ENCODE measurements around the gene NEMP1.
"Not testable (repeated sequence)": the region's sequence is repeated elsewhere in the genome, so short reads cannot be mapped to it uniquely, and the experiment has no call there.

NEMP1 gene

DNA sequence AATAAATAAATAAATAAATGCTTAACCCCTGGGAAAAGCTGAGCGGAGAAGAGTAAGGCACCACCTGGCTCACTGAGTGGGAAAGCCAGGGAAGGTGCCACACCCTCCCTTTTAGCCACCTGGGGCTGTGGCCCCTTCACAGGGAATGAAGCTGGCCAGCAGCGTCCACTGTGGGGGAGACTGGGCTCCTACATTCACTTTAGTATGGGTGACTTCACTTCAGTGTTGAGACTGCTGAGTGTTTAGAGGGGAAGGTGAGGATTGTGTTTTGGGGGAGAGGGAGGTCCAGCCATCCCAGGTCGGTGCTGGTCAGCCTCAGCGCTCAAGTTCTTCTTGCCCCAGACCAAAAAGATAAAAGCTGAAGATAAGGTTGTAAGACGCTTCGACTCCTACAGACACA is 11.9 kb upstream of the NEMP1 start:
- DNase-seq = no peak

DNA sequence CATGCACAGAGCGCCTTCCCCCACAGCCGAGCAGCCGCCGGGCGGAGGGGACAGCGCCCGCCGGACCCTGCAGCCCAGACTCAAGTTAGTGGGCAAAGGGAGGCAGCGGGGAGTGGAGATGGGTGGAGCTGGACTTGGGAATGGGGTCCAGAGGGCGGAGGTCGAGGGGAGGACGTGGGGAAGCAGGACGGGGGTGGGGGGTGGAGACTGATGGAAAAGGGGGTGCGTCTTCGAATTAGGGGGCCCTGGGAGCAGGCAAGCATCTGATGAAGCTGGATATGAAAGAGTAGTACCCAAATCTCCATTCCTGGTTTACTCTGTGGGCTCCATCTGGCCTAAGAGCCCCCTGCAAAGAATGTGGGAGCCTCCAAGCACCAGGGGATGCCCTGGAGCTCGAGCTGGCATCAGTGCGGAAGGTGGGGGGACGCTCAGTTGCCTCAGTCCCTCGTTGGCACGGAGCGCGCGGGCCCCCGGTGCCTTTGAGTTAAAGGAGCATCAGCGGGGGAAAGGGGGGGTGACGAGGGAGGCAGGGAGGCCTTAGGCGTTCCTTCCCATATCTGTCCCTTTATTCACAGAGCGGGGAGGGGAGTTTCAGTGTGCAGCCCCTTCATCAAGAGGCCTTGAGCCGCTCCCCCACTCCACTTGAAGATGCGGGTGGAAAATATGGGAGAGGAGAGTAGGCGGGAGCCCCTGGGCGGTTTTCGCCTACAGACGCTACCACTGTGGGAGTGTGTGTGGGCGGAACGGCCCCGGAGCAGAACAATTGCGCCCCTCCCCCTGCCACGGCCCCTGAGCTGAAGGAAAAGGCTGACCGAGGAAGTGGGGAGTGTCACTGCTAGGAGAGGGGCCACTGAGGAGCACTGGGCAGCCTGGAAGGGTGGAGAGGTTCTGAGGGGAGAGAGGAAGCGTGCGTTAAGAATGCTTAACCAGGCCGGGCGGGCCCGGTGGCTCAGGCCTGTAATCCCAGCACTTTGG is 11.0 kb upstream of the NEMP1 start:
- peak; percentile 45 for DNase-seq

DNA sequence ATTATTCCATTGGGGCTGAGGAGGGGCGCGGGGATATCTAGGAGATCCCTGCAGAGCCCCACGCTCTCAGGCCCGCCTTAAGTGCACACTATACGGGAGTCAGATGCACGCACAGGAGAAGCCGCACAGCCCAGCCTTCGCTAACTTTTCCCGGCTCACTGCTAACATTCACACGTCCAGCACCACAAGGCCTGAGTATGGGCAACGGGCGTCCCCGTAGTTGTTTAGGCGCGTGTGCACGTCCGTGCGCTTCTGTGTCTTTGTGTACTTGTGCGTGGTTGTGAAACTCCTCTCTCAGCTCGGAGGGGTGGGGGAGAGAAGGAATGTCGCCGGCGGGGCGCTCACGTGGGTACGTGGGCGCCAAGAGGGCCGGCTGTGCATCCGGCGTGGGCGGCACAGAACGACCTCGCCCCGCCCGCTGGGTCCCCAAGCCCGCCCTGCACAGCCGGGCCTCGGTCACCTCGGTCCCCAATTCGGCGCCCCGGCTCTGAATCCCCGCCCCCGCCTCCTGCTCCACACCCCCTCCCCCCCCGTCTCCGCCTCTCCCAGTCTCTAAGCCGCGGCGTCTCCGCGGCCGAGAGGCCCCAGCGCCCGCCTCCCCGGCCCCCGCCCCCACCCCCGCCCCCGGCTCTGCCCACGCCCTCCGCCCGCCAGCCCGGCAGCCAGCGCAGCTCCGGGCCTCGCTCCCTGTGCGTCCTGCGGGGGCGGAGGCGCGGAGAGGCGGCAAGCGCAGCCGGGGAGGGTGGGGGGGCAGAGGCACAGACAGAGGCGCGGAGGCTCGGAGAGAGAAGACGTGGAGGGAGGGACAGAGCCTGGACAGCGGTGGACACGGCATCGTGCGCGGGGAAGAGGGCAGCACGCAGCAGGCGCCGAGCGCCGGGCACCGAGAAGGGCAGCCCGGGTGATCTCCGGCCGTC is 10.0 kb upstream of the NEMP1 start, which contains the start of gene NAB2:
TSS of gene NAB2 (plus strand) at position 761 of the 917 bp plus-strand sequence. CDS start 158 bp downstream, outside the sequence.
- DNase-seq = peak; percentile 95

DNA sequence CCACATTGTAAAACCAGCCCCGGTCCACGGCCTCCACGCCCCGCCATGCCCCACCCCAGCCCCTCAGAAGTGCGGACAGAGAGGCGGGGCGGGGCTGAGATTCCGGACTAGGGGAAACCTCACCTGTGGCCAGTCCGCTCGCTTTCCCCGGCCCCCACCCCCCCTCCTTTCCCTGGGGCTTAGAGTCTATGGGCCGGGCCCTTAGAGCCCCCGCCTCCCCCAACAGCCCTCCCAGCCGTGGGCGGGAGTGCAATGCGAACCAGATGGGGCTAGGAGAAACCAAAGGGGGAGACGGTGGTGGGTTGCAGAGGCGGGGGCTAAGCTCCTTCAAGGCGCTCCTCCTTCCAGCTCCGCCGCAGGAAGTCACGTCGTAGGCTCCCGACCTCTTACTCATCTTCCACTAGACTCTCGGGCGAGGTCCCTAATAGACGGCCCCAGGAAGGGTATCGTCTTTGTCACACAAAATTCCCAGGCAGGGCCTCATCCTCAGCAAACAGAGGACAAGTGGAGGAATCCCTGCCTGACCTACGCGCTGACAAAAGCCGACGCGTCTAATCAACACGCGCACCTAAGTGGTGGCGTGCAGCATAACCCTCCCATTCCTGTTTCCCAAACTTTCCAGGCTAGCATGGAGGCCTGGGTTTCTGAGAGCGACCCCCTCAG is 9.2 kb upstream of the NEMP1 start:
- peak; percentile 81 for DNase-seq

DNA sequence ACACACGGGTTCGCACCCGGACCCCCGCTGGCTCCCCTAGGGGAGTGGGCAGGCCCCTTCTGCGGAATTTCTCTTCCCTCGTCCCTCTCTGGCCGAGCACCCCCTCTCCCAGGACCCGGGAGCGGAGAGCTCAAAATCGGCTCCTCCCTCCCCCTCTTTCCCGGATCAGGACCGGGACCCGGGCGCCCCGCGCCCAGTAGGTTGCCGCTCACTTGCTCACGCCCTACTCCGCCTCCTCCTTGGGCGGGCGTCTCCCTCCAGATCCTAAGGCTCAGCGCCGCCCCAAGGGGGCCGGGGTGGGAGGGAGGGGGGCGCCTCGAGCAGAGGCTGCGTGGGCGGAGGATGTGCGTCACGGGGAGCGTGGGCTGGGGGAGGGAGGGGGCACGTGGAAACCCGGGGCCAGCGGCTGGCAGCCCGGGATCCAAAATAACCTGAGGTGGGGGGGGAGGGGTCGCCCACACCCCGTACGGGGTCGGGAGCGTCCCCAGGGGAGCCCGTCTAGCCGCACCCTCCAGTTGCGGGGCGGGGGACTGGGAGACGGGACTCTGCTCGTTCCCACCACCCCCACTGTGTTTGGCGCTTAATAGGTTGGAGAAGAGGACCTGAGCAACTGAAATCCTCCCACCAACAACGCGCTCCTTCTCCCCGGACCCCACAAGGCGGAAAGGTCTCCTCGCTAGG is 8.6 kb upstream of the NEMP1 start:
- DNase-seq = peak; percentile 92

DNA sequence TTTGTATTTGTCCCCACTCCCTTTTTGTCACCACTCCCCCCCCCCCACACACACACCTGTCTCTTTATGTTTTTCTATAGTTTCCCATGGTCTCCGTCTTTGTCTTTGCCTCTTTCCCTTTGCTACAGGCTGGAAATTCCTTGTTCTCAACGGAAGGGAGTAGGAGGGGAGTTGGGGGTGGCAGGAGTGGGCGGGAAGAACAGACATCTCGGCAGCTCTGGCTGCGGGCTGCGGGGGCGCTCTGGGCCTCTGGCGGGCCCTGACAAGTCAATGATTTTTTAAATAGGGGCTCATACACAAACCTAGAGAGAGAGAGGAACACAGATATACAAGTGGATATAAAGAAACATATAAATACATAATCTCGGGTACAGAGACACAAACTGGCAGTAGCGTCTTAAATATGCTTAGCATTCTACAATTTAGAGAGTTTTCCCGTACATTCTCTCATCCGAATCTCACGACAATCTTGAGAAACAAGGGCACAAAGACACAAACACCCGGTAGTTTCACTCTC is 8.0 kb upstream of the NEMP1 start:
- peak; percentile 58 for DNase-seq

DNA sequence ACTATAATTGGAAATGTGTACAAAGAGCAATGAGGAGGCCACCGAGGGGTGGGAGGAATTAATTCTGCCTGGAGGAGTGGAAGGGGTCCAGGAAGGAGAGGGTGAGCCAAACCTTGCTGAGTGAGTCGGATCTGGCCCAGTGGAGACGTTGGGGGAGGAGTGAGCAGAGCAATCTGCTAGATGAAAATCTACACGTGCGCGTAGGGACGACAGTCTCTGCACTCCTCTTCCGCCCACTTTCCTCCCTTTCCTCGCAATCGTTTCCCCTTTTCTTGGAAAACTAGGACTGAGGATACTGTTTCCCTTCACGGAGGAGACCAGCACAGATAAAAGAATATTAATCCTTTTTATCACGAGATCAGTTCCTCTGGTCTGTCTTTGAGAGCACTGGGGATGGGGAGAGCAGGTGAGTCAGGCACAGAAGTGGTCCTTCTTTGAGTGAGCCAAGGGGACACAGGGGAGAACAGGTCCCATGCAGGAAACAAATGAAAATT is 7.5 kb upstream of the NEMP1 start:
- DNase-seq = no peak

DNA sequence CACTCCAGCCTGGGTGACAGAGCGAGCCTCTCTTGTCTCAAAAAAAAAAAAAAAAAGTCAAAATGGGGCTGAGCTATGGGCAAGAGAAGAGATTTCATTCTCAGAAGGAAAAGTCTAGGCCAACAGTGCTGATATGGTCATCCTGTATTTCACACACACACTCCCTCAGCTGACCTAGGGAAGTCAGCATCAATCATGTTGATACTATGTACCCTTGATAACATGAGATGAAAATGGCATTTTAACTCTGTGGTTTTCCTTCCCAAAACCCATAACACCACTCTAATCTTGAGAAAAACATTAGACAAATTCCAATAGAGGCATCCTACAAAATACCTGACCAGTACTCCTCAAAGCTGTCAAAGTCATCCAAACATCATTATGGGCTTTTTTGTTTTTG is 2.3 kb upstream of the NEMP1 start:
- no peak for DNase-seq

DNA sequence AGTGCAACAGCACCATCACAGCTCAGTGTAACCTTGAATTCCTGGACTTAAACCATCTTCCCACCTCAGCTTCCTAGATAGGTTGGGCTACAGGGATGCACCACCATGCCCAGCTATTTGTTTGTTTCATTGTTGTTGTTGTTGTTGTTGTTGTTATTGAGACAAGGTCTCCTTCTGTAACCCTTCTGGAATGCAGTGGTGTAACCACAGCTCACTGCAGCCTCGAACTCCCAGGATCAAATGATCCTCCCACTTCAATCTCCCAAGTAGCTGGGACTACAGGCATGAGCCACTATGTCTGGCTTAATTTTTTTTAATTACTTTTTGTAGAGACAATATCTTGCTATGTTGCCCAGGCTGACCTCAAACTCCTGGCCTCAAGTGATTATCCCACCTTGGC is 1.2 kb upstream of the NEMP1 start:
- no peak for DNase-seq

DNA sequence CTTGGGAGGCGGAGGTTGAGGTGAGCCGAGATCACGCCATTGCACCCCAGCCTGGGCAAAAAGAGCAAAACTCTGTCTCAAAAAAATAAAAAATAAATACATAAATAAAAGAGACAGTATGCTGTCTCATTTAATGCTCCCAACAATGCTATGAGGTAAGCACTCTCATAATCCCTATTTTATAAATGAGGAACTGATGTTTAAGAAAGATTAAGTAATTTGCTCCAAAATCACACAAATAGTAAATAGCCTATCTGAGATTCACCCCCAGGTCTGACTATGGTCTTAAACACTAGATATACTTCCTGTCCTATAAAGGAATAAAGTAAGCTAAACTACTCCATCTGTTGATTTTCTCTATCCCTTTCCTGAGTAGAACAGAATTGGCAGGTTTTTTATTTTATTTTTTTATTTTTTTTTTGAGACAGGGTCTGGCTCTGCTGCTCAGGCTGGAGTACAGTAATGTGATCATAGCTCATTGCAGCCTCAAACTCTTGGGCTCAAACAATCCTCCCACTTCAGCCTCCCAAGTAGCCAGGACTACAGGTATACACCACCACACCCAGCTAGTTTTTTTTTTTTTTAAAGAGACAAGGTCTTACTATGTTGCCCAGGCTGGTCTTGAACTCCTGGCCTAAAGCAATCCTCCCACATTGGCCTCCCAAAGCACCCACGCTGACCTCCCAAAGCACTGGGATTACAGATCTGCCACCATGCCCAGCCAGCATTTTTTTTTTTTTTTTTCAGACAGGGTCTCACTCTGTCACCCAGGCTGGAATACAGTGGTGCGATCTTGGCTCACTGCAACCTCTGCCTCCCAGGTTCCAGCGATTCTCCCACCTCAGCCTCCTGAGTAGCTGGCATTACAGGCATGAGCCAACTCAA is 4.8 kb downstream of the NEMP1 start:
- not testable (repeated sequence) for DNase-seq

DNA sequence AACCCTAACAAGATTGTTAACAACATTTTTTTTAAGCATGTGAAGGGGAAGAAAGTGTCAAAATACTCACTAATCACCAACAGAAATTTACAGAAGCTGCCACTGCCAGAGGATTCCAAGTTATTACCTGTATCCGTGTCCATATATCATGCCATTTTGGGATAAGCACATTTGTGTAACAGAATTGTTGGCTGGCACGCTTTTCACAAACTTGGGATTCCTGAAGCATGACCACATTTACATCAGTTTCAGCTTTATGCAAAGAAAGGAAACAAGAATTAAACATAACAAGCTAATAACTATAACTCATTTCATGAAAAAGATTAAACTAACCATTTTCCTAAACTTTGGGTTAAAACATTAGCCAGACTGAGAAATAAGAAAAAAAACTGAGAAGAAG is 5.9 kb downstream of the NEMP1 start:
- no peak for DNase-seq

DNA sequence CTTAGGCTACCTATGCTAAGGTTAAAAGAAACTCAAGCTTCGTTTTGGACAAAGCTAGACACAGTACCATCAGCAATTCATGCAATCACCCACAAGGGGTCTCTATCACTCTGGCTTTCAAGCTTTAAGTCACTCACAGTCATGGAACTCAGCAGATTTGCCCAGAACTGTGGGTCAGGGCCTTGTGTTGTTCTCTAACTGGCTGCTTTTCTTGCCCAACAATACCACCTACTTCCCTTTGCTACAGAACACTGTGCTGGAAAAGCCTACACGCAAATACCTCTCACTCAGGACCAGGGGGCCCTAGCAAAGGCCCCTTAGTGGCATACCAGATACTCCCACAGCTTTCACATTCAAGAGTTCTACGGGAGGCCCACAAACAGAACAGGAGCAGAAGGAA is 9.1 kb downstream of the NEMP1 start:
- DNase-seq = peak; percentile 86

DNA sequence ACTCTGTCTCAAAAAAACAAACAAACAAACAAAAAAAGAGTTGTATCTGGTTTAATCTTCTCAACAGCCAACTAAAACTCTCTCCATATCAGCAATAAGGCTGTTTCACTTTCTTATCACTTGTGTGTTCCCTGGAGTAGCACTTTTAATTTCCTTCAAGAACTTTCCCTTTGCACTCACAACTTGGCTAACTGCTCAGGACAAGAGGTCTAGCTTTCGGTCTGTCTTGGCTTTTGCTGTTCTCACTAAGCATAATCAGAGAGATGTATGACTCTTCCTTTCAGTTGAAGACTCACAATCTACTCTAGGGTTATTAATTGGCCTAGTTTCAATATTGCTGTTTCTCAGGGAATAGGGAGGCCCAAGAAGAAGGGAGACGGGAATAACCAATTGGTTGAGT is 12.3 kb downstream of the NEMP1 start:
- DNase-seq = no peak

DNA sequence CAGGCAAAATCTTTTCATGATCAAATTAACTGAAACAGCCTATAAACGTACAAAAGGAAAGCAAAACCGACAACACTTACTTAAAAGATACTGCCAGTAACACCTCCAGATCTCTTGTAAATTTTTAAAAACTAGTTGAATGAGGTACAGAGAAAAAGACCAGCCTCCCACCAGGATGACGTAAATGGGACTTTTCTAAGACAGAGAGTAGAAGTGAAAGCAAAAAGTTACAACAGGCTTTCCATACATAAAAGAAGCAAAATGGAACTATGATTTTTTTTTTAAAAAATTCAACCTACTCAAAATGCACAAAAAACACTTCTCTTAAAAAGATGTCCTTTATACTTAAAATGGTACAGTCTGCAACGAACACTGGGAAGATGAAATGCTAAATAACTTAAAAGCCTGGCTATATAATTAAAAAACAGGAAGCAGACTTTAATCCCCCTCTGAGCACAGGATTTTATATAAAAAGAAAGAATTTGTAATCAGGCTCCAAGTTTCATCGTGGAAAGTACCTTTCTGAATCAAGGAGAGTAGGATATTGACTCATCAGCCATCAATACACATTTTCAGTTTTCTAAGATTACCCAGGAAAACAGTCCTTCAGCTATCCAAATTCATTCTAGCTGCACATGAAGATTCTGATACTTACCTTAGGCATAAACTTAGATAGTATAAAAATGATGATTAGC is 14.5 kb downstream of the NEMP1 start:
- peak; percentile 88 for DNase-seq

DNA sequence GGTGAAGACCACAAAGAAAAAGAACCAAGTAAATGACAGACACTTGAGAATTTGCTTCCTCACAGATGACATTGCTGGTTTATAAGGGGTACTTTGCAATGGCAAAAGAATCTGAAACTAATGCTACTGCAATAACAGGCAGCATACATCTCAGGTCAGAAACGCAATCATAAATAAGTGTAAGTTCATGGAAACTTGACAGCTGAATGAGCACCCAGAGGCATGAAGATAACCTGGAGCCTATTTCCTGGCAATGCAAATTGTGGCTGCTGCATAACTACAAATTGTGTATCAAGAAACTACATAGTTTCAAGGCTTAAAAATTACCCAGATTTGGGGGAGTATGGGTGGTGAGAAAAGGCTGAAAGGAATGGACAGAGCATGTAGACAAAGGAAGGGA is 20.1 kb downstream of the NEMP1 start:
- no peak for DNase-seq

DNA sequence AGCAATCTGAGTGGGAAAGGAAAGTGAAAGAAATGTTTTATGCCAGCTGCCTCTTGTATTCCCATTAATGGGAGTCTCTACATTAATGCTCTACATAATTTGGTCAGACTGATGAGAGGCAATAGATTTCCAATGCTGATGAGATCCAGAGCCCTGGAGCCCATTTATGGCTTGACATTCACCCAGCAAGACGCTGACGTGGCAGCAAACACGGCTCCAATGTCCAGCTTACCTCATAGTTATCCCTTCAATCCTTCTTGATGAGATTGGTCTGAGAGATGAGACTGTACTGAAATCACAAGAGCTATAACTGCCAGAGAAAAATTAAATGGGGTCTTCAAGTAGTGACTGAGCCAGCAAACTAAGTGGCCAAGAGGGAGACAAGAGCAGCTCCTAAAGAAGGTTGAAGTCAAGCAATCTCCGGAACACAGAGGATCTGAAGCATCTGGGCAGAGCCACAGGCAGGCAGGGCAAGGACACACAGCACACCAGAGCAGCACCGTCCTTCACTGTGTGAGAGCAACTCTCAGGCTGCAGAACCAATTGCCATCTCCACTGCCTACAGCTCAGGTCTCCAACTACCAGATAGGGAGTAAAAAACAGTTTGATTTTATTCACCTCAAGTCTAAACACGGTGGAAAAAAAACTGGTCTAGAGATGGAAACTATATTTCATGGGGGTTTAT is 21.4 kb downstream of the NEMP1 start:
- DNase-seq = no peak

DNA sequence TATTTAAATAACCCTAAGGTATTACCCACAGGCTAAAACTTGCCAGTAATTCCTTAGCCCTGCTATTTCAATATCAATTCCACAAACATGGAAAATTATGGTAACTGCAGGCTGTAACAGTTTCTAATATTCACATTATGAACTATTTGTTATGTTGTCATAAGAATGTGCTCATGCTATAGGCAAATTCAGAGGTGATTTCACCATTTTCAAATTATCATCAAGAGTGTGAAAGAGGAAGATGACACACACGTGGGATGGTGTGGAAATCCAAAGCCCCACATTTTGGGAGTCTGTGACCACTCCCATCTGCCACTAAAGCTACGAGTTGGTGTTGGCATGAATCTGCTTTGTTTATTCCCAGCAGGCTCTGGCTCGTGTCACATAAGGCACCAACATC is 22.8 kb downstream of the NEMP1 start:
- DNase-seq = no peak

DNA sequence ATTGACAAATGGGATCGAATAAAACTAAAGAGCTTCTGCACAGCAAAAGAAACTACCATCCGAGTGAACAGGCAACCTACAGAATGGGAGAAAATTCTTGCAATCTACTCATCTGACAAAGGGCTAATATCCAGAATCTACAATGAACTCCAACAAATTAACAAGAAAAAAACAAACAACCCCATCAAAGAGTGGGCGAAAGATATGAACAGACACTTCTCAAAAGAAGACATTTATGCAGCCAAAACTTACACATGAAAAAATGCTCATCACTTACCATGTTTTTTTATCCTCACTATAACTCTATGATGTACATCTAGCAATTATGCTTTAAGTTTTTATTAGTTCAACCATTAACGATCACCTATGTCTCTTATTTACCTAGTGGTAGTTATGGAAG is 24.7 kb downstream of the NEMP1 start:
- DNase-seq = not testable (repeated sequence)

DNA sequence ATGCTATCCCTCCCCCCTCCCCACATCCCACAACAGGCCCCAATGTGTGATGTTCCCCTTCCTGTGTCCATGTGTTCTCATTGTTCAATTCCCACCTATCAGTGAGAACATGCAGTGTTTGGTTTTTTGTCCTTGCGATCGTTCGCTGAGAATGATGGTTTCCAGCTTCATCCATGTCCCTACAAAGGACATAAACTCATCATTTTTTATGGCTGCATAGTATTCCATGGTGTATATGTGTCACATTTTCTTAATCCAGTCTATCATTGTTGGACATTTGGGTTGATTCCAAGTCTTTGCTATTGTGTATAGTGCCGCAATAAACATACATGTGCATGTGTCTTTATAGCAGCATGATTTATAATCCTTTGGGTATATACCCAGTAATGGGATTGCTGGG is 25.4 kb downstream of the NEMP1 start:
- not testable (repeated sequence) for DNase-seq

DNA sequence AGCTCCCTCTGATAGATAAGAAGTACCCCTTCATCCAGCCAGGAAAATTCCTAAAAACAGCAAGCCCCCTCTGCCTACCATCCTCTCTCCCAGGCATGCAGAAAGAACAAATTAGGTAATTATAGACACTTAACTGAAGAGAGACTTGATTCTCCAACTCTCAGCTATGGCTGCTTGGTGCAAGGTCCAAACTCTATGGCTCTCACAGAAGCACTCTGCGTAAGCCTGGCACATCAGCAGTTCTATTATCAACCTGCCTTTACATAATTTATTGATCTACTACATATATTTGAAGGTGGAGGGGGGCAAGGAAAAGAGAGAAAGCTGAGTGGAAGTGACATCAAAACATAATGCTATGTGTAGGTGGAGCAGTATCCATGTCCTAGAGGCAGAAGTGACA is 27.6 kb downstream of the NEMP1 start:
- no peak for DNase-seq

All from CD4-positive, alpha-beta T cell treated with Interleukin-21 for 1 hour (primary cell).